Measurements from ENCODE around the gene BCO2. TPM values are rescaled to one million over a fixed set of nuclear protein-coding genes. Genes with fewer than 3 reads are reported as not detected.

Gene BCO2
- total RNA-seq, 1 experiment from 2014 or later, result 0.31 TPM

DNA sequence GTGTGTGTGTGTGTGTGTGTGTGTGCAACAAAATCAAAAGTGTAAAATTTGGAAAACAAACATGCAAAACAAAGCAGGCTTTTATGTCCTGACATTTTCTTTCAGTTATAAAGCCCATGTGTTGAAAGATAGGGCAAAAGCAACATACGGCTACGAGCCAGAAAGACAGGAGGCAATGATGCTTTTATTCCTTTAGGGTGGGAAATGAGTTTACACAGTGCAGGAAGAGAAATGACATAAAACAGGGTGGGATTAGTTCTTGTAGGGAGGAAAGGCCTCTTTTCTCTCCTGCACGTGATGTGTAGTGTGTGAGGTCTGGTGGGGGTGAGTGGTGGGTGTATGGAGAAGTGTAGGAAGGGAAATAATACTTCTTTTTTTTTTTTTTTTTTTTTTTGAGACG, 40.8 kb upstream of the BCO2 start:
- Histone ChIP-seq H2BK12ac (ENCODE audit: insufficient read length, low read depth, low read length) (no peak overlapping the region), H3K23me2 (ENCODE audit: insufficient read length, low read depth, low read length, poor library complexity, severe bottlenecking) (no peaks in the 10 kb centered on the region), H3K56ac (ENCODE audit: insufficient read length, low read depth, low read length) (no peak overlapping the region), H3K79me1 (ENCODE audit: insufficient read depth, low read depth, low read length, poor library complexity, severe bottlenecking) (no peaks in the 10 kb centered on the region), H3K27me3 (ENCODE audit: insufficient read depth, low read length) (no peaks in the 10 kb centered on the region), H3K9ac (ENCODE audit: extremely low read depth, insufficient read length, low read length) (no peak overlapping the region), H2AFZ (ENCODE audit: low read length) (no peak overlapping the region), H3K14ac (ENCODE audit: insufficient read depth, low read length) (no peak overlapping the region), H4K91ac (ENCODE audit: insufficient read length, low read depth, low read length) (no peak overlapping the region), H3K23ac (ENCODE audit: insufficient read length, low read depth, low read length) (no peak overlapping the region), H2BK15ac (ENCODE audit: low read depth, low read length) (no peak overlapping the region), H2AK5ac (ENCODE audit: insufficient read length, low read length) (no peak overlapping the region), H3K4me1 (ENCODE audit: insufficient read depth, low read length) (no peaks in the 10 kb centered on the region), H2BK5ac (ENCODE audit: insufficient read length, low read length) (no peak overlapping the region), H2BK20ac (ENCODE audit: low read depth, low read length, poor library complexity, severe bottlenecking) (no peak overlapping the region), H3K79me2 (ENCODE audit: insufficient read depth, low read length) (no peaks in the 10 kb centered on the region), H3K4ac (ENCODE audit: low read depth, low read length) (no peak overlapping the region), H3K4me2 (ENCODE audit: insufficient read depth, insufficient read length, low read length) (no peak overlapping the region), H3K18ac (ENCODE audit: insufficient read length, low read depth, low read length) (no peak overlapping the region), H4K5ac (ENCODE audit: insufficient read length, low read depth, low read length) (peak overlapping the region; percentile 33), H2BK120ac (ENCODE audit: low read depth, low read length, poor library complexity, severe bottlenecking) (no peak overlapping the region), H4K8ac (replicated peaks; ENCODE audit: insufficient read length, low read depth, low read length) (no peak overlapping the region), H3K9me3 (ENCODE audit: control insufficient read depth, low read depth, low read length) (no peaks in the 10 kb centered on the region), H3K27ac (ENCODE audit: insufficient read length, low read depth, low read length) (no peak overlapping the region), H4K20me1 (ENCODE audit: control insufficient read depth, insufficient read depth, insufficient read length) (no peaks in the 10 kb centered on the region), H3T11ph (ENCODE audit: low read length) (no peak overlapping the region)
- no peak for DNase-seq
- Mint-ChIP-seq H3K36me3 (ENCODE audit: insufficient read depth in 1 of 3, low read depth in 3 of 3) (no peaks in the 10 kb centered on the region), H3K27ac (no peak overlapping the region), H3K4me1 (no peaks in the 10 kb centered on the region; a peak in 1 of 4 replicates), H3K9me3 (no peaks in the 10 kb centered on the region), H3K4me3 (no peak overlapping the region), H3K27me3 (ENCODE audit: low read depth) (no peaks in the 10 kb centered on the region; the same call in 1 of the 2 replicates)
- no CpG with 5 or more reads among the region's 4 CpGs for WGBS (ENCODE audit: extremely low coverage, insufficient read length, low lambda C conversion rate)
- no peak for TF ChIP-seq CTCF (conservative IDR thresholded peaks at IDR 0.05)
